Inferior parietal cortex (tissue), 1 donor: ENCODE results near the gene DNAAF8.

Experiments used
- DNase-seq: peaks from one replicate; pipeline ENCODE4 v3.0.0-alpha.2; 2016; ENCODE audit errors: extremely low spot score

The DNAAF8 gene

GRCh38 chr16:4734063-4734729, at the start of gene DNAAF8, which contains the start of gene ANKS3:
Gene DNAAF8 (plus strand): TSS chr16:4734537. CDS start chr16:4736515, 1,978 bp downstream.
Gene ANKS3 (minus strand): TSS chr16:4734271. CDS start chr16:4730149, 4,122 bp downstream.
- peak; percentile 95 for DNase-seq

- no peak for DNase-seq
These were observed 49.6 kb upstream of the DNAAF8 start for GRCh38 chr16:4684763-4685162.

- DNase-seq: no peak
These were observed 49.0 kb upstream of the DNAAF8 start for GRCh38 chr16:4685292-4685691.

GRCh38 chr16:4685776-4686496, 48.4 kb upstream of the DNAAF8 start:
- no peak for DNase-seq

- no peak for DNase-seq
These were observed 47.7 kb upstream of the DNAAF8 start for GRCh38 chr16:4686497-4687210.

- DNase-seq: no peak
These were observed 46.9 kb upstream of the DNAAF8 start for GRCh38 chr16:4687416-4687815.

GRCh38 chr16:4687946-4688673, 46.2 kb upstream of the DNAAF8 start:
- no peak for DNase-seq

- no peak for DNase-seq
These were observed 45.7 kb upstream of the DNAAF8 start for GRCh38 chr16:4688674-4689045.

- no peak for DNase-seq
These were observed 45.2 kb upstream of the DNAAF8 start for GRCh38 chr16:4689091-4689671.

GRCh38 chr16:4689864-4690704, 44.3 kb upstream of the DNAAF8 start:
- DNase-seq: no peak

GRCh38 chr16:4690946-4691665, 43.2 kb upstream of the DNAAF8 start:
- DNase-seq: no peak

GRCh38 chr16:4691666-4692412, 42.5 kb upstream of the DNAAF8 start:
- no peak for DNase-seq

GRCh38 chr16:4692460-4693295, 41.7 kb upstream of the DNAAF8 start:
- no peak for DNase-seq

GRCh38 chr16:4693296-4693955, 40.9 kb upstream of the DNAAF8 start, which contains the start of gene NUDT16L1:
Gene NUDT16L1 (plus strand): TSS chr16:4693562. CDS start chr16:4693727, 165 bp downstream.
- DNase-seq: peak; percentile 94

- no peak for DNase-seq
These were observed 40.2 kb upstream of the DNAAF8 start for GRCh38 chr16:4693956-4694641.

- DNase-seq: peak; percentile 17
These were observed 39.5 kb upstream of the DNAAF8 start for GRCh38 chr16:4694642-4695451.
